ENCODE measurements around the gene PTPN1. TPM values are rescaled to one million over a fixed set of nuclear protein-coding genes. Genes with fewer than 3 reads are reported as not detected.
A peak's percentile ranks its signal among the peaks of the same experiment; 100 is the strongest.
"Not testable (repeated sequence)": the region's sequence is repeated elsewhere in the genome, so short reads cannot be mapped to it uniquely, and the experiment has no call there.

Gene PTPN1
- total RNA-seq, 1 donor from 2014 or later: 23.3 TPM

DNA sequence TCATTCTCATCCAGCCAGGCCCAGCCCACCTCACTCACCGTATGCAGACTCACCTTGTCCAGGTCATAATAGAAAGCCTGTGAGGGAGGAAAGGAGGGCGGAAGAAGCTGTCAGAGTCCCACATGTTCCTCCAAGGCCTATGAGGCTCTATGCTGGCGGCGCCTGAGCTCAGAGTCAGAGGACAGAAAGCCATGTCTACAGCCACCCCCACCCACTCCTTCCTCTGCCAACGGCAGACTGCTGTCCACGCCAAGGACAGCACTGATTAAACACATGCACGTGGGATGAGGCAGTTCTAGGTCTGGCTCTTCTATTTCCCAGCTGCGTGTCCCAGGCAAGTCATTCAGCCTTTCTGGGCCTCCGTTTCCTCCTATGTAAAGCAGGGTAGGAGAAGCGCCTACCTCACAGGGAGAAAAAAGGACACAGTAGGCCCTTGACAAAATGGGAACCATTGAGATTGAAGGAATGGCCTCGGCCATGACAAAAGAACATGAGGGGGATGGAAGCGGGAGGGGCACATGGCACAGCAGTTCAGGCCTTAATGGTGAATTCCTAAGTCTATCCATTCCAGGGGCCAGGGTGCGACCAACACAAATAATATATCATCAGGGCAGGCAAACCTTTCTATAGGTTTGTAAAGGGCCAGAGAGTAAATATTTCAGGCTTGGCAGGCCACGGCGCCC, 101.1 kb downstream of the PTPN1 start:
- ATAC-seq (peak; percentile 86), DNase-seq (ENCODE audit: missing footprints) (no peak)

DNA sequence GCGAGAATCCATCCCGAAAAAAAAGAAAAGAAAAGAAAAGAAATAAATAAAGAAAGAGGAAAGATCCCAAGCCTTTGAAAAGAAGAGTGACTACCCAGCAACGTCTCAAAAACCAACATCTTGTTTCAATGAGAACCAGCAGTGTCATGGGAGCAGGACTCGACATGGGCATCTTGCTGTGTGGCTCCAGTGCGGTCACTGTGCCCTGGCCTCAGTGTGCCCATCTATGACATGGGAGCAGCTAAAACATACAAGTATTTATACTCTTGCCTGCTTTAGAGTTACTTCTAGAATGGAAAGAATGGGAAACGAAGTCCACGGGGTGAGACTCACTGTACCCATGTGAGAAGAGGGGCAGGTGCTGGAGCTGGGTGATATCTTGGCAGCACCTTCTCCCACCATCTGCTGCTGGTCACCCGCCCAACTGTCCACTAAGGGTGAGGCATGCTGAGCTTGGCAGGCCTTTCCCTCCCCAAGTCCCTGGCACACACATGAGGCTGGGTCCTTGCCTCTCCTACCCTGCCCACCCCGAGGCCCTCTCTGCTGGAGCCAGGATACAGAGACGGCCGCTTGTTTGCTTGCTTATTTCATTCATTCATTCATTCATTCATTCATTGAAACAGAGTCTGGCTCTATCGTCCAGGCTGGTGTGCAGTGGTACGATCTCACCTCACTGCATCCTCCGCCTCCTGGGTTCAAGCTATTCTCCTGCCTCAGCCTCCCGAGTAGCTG, 103.4 kb downstream of the PTPN1 start:
- DNase-seq (ENCODE audit: missing footprints): peak; percentile 63
- intact Hi-C loops (cut with DNase I): no loop called here
- ATAC-seq: no peak

More for the DNA sequence above, 101.1 kb downstream of the PTPN1 start:
- intact Hi-C loops (cut with DNase I): no loop called here

DNA sequence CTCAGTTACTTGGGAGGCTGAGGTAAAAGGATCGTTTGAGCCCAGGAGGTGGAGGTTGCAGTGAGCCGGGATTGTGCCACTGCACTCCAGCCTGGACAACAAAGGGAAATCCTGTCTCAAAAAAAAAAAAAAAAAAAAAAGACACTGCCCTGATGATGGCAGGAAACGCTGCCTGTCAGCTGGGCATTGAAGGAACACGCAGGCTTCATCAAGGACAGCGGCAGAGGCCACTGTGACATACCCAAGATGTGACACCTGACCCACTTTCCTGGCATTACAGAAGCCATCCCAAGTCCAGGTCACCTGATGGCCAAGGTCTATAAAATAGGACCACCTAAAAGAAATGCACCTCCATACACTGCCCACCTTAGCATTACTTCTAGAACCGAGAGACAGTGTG, 105.2 kb downstream of the PTPN1 start:
- intact Hi-C loops (cut with DNase I): no loop called here
- no peak for DNase-seq (ENCODE audit: missing footprints)
- ATAC-seq: no peak

DNA sequence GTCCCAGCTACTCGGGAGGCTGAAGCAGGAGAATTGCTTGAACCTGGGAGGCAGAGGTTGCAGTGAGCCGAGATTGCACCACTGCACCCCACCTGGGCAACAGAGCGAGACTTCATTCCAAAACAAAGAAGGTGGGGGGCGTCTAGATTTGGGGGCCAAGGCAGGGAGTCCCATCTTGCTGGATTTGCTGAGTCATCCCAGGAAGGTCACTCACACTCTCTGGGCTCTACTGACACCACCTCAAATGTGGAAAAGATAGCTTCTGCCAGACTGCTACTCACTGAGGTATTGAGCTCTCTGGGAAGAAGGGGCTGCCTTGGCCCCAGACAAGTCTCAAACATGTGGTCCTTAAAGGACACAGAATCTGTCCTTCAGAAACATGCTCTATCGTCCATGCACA, 106.8 kb downstream of the PTPN1 start:
- no peak for ATAC-seq
- DNase-seq (ENCODE audit: missing footprints): no peak
- intact Hi-C loops (cut with DNase I): no loop called here

DNA sequence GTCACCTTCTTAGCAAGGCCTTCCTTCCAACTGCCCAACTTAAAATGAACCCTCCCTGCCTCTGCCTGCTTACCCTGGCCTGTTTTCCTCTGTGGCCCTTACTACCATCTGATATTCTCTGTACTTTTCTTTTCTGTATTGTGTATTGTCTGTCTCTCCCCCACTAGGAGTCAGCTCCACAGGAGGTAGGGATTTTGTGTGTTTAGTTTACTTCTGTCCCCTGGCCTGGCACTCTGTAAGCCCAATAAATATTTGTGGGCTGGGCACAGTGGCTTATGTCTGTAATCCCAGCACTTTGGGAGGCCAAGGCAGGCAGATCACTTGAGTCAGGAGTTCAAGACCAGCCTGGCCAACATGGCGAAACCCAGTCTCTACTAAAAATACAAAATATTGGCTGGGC, 108.4 kb downstream of the PTPN1 start:
- ATAC-seq: no peak
- no peak for DNase-seq (ENCODE audit: missing footprints)
- intact Hi-C loops (cut with DNase I): no loop called here

DNA sequence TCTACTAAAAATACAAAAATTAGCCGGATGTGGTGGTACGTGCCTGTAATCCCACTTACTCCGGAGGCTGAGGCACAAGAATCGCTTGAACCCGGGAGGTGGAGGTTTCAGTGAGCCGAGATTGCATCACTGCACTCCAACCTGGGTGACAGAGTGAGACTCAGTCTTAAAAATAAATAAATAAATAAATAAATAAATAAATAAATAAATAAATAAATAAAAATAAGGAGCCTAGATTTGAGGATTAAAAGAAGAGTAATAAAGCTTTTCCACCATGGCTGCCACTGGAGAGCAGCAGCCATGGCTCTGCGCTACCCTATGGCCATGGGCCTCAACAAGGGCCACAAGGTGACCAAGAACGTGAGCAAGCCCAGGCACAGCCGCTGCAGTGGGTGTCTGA, 110.3 kb downstream of the PTPN1 start:
- ATAC-seq; DNase-seq (ENCODE audit: missing footprints); intact Hi-C loops (cut with DNase I): not testable (repeated sequence)

DNA sequence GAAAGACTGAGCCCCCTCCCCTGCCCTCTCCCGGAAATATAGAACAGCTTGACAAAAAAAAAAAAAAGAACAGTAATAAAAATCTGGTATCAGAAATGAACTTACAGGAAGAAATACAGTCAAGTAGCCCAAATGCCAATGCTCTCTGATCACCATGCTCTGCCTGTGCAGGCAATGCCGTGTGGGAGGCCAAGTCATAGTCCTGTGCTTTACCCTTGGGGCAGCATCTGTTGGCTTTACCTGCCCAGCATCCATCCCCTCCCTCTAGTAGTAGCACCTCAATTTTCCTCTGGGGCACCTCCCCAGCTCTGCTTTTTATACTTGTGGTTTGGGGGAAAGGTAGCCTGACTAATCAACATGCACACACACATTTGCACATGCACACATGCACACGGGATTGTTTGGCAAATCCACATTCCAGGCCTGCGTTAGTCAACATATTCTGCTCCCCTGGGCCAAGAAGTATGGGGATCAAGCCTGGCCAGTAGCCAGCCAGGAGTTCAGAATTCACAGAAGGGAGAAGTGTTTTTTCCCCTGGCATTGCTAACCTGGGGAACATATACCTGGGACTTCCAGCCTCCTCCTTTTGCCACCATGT, 111.0 kb downstream of the PTPN1 start:
- intact Hi-C loops (cut with DNase I): no loop called here
- no peak for ATAC-seq
- DNase-seq (ENCODE audit: missing footprints): no peak

DNA sequence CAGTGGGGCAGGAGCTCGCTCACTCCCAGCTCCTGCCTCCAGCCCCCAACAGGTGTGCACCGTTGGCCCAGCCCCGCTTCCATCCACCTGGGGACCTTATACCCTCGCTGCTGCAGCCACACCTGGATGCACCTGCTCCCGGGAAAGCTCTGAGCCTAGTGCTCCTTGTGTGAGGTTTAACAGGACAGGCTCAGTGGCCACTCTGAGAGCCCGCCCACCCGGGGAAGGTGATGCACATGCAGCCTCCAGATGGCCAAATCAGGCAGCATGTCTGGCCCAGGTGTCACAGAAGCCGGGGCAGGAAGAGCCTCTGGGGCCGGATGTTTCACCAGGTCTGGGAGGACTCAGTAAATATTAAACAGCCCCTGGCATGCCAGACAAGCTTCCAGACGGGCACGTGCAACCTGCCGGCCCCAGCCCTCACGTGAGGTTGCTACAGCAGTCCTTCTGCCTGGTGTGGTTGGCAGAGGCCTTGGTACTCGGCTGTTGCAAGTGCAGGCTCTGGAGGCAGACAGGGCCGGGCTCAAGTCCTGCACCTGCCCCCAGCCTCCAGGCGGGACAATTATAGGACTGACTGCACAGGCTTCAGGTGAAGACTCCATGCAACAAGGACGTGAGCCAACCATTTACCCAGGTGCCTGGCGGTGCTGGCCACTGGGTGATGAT, 114.3 kb downstream of the PTPN1 start:
- intact Hi-C loops (cut with DNase I): loop anchor here (5.0 kb wide), 2 partner anchors 47 to 123 kb away; no protein-coding TSS in a partner anchor
- no peak for ATAC-seq
- no peak for DNase-seq (ENCODE audit: missing footprints)

DNA sequence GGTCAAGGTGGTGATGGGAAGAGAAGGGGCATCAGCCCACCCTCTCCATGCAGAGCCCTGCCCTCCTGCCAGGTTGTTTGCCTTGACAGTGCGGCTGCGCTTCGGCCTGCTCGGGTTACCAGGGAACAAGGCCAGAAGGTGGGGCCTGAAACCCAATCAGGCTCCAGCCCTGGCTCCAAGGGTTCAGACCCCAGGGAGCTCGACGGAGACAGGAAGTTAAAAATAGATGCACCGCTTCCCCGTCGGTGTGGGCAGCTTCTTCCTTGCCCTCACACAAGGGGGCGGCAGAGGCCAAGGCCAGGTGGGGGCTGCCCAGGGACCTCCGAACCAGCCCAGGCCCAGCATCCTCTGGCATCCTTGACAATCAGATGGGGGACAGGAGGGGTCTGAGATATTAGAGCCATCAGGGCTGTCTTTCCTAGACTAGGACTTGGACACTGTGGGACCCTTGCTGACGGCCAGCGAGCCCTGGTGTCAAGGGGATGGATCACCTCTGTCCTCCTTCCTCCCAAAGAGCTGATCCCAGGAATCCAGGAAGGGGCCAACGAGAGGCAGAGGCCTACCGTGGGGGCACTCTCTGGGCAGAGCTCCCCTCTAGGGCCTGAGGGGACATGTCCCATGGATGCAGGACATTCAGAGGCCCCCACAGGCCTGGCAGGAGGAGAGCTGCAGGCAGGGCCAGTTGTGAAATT, 115.9 kb downstream of the PTPN1 start:
- peak; percentile 83 for ATAC-seq
- intact Hi-C loops (cut with DNase I): loop anchor here (5.0 kb wide), 2 partner anchors 49 to 121 kb away; no protein-coding TSS in a partner anchor
- peak; percentile 79 for DNase-seq (ENCODE audit: missing footprints)

DNA sequence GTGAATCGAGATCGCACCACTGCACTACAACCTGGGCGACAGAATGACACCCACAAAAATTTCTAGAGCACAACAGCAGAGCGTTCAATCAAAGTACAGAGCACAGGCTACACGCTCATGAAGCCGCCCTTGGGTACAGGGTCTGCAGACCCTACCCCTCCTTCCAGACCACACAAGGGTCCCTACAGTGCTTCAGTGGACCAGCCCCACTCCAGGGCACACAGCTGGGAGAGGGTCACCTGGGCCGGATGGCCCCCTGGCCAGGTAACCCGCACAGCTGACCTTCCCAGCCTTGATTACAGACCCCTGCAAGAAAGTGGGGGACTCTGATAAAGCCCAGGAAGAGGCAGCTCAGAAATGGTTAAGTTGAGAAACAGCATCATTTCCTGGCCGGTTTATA, 117.6 kb downstream of the PTPN1 start:
- DNase-seq (ENCODE audit: missing footprints): no peak
- intact Hi-C loops (cut with DNase I): loop anchor here (5.0 kb wide), 2 partner anchors 50 to 120 kb away; no protein-coding TSS in a partner anchor
- ATAC-seq: no peak

DNA sequence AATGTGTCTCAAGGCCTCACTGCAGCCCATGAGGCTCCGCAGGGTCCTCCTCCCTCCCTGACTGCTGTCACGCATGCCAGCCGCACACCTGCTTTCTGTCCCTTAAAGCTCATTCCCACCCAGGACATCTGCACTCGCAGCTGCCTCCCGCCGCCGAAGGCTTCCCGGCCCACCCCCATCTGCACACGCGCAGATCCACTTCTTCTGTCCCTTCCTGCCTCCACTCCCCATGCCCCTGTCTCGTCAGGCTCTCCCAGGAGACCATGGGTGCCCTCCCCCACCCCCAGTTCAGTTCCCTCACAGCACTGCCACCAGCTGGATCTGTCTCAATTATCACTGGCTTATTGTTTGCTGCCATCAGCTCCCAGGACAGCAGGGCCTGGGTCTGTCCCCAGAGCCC, 118.1 kb downstream of the PTPN1 start:
- intact Hi-C loops (cut with DNase I): loop anchor here (5.0 kb wide), 2 partner anchors 51 to 119 kb away; no protein-coding TSS in a partner anchor
- no peak for DNase-seq (ENCODE audit: missing footprints)
- no peak for ATAC-seq

DNA sequence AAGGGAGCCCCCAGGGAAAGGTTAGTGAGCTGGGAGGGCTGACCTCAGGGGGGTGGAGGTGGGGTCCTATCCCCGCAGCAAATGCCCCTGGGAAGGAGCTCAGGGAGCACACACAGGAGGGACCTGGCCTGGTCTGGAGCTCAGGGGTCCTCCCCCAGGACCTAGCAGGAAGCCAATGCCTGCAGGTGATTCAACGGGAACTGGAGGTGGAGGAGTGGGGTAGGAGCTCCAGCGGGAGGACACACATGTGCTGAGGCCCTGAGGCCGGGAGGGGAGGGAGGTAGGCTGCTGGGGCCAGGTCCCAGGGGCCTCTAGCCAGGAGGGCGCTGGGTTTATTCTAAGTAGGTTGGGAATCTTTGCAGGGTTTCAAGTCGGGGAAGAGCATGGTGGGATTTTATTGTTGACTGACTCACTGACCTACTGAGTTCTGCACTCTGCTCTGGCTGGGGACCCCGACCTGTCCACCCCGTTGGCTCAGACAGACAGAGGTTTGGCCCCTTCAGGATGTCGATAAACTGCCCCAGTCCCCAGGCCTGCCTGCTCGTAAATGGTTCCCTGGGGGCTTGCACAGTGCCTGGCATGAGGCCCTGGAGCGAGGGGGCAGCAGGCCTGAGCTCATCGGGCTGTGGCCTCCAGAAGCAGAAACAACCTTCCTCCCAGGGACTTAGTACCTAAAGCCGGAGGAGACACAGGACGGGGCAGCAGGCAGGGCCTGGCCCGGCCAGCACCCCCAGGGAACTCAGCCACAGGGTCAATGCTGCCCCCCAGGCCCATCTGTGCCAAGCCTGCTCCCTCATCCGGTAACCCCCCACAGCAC, 118.9 kb downstream of the PTPN1 start:
- DNase-seq (ENCODE audit: missing footprints) (no peak), ATAC-seq (no peak)
- intact Hi-C loops (cut with DNase I): loop anchor here (5.0 kb wide), 2 partner anchors 52 to 118 kb away; no protein-coding TSS in a partner anchor

DNA sequence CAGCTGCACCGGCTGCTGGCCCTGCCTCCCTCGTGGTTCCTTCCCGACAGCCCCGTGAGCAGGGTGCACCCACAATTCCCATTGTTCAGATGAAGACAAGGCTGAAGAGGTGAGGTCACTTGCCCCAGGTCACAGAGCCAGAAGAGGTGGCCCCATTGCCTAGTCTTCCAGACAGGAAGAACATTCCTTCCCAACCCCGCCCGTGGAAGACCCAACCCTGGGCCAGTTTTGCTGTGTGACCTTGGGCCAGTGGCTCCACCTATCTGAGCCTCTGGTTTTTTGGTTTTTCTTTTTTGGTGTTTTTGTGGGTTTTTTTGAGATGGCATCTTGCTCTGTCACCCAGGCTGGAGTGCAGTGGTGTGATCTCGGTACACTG, 119.5 kb downstream of the PTPN1 start:
- no peak for ATAC-seq
- no peak for DNase-seq (ENCODE audit: missing footprints)
- intact Hi-C loops (cut with DNase I): loop anchor here (5.0 to 10.0 kb wide), 3 partner anchors 52 to 118 kb away; partner anchors contain the start of gene RIPOR3

DNA sequence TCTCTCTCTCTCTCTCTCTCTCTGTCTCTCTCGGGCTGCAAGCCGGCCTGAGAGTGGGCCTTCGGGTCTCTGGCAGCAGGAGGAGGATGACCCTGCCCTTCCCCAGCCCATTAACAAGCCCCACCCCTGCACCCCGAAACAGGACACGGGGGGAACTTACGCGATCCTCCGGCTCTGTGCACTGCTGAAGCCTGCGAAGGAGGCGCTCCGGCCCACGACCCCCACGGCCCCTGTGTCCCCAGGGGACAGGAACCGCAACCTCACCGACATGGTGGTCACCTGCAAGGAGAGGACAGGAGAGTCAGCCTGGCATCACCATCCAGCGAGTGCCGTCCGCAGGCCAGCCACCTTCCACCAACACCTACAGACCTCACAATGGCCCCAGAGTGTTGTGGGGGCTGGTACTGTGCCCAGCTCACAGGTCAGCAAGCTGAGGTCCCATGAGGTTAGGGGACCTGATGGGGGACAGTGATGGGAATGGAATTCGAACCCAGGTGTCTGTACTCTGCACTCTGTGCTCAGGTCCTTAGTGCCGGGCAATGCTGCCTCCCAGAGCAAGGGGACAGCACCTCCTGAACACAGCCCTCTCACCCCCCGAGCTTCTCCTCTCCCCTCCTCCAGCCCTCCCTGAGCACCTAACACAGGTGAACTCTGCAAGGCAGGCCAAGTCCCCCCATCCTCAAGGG, 120.5 kb downstream of the PTPN1 start:
- ATAC-seq (no peak), DNase-seq (ENCODE audit: missing footprints) (no peak)
- intact Hi-C loops (cut with DNase I): loop anchor here (10.0 kb wide), 1 partner anchor 64 kb away; the partner anchor contains the start of gene RIPOR3

DNA sequence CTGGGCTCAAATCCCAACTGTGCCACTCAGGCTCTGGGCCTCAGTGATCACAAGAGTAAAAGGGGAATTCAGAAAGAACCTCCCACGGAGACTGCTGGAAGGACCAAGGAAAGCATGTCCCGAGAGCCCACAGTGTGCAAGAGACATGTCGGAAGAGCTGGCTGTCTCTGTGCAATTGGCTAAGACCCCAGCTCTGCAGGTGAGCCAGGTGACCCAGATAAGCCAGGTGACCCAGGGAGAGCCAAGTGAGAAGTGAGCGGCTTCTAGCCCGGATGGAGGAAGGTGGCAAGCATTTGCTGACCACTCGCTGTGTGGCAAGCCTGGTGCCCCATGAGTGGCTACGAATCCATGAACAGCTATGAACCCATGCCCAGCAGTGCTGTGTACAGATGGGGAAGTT, 122.1 kb downstream of the PTPN1 start:
- DNase-seq (ENCODE audit: missing footprints) (no peak), ATAC-seq (no peak)
- intact Hi-C loops (cut with DNase I): loop anchor here (10.0 kb wide), 1 partner anchor 63 kb away; the partner anchor contains the start of gene RIPOR3

DNA sequence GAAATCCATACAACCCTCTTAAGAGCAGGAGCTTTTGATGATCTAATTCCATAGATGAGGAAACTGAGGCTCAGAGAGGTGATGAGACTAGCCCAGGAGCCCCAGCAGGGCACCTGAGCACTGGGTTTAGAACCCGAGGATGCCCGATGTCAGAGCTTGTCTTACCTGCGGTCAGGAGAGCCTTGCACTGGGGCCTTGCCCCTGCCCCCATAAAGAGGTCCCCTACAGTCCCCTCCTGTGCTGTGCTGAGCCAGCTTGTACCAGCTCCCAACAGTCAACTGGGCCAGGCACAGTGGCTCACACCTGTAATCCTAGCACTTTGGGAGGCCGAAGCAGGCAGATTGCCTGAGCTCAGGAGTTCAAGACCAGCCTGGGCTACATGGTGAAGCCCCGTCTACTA, 122.5 kb downstream of the PTPN1 start:
- ATAC-seq (no peak), DNase-seq (ENCODE audit: missing footprints) (no peak)
- intact Hi-C loops (cut with DNase I): loop anchor here (10.0 kb wide), 1 partner anchor 62 kb away; the partner anchor contains the start of gene RIPOR3

DNA sequence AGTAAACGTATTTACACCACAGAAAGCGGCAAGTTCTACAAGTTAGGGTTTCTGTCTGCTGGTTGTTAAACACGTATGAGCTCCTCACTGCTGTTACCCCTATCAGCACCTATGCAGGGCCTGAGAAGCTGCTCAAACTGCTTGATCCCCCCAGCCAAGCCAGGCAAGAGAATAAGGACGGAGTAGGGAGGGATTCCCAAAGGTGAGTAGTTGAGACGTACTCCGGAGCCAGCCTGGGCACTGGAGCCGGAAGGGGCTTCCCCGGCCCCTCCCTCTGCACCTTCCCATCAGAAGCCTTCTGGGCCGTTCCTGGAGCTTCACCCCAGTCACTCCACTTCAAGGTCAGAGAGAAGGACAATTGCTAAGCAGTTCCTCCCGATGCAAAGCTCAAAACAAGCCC, 123.2 kb downstream of the PTPN1 start:
- ATAC-seq: no peak
- intact Hi-C loops (cut with DNase I): loop anchor here (10.0 kb wide), 1 partner anchor 61 kb away; the partner anchor contains the start of gene RIPOR3
- DNase-seq (ENCODE audit: missing footprints): no peak
